ENCODE data around the gene YDJC.

GRCh38 chr22:21636629-21637218, 6.9 kb upstream of the YDJC start:
- TF ChIP-seq EZH2 (IDR thresholded peaks at IDR 0.05; ENCODE audit: insufficient read depth, low read length) (no peak), CTCF (IDR thresholded peaks at IDR 0.05; ENCODE audit: insufficient read depth, low read depth, low read length) (no peak)
